HG02610 (cell line): ENCODE results near the gene TXNRD3.

ENCODE experiments used
- ATAC-seq: cut with Tn5 transposase; IDR thresholded peaks from one replicate; pipeline ENCODE4 v1.9.1; 2021; ENCODE audit warnings: mild to moderate bottlenecking, moderate library complexity; ENCODE audit not compliant: unreplicated experiment

The TXNRD3 gene

DNA sequence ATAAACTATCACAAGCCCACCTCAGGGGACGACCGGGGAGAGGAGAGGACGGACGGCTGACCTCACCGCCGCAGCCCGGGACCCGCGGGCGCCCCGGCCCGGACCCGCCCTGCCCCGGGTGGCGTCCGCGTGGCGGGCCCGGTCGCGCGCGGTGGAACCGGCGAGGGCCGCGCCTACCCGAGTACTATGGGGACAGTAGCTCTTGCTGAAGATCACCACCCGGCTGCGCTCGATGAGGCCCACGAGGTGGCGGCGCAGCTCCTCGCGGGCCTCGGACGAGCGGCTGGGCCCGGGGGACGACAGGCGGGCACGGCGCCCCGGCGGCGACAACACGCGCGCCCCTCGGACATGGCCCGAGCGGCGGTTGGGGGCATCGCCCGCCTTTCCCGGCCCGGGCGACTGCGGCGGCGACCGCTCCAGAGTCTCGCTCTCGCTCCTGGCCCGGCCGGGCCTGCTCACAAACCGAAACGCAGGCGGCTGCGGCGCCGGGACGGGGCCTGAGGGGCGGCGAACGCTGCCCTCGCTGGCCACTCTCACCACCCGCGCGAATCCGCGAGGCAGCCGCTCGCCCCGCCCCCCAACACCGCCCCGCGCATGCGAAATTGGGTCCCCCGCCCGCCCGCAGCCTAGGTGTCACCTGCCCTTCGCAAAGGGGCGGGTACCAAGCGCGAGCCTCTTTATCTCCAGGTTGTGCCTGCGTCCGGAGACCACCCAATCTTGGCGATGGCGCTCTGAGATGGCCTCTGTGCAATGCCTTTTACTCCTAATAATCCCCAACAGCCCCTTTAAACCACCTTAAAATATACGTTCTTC lies at the start of gene TXNRD3:
Gene TXNRD3 (minus strand): TSS at position 554 of the 813 bp plus-strand sequence.
- no peak for ATAC-seq

GRCh38 chr3:126703512-126704493 lies 48.9 kb upstream of the TXNRD3 start, which contains the start of gene CHCHD6:
TSS of gene CHCHD6 (plus strand) at chr3:126704240. CDS start at chr3:126704313, 73 bp downstream.
- peak; percentile 98 for ATAC-seq

- no peak for ATAC-seq
Observed at GRCh38 chr3:126699011-126699410, 44.1 kb upstream of the TXNRD3 start.

GRCh38 chr3:126696701-126697267 lies 41.9 kb upstream of the TXNRD3 start:
- no peak for ATAC-seq

- ATAC-seq: no peak
Observed at GRCh38 chr3:126693921-126694320, 39.0 kb upstream of the TXNRD3 start.

- no peak for ATAC-seq
Observed at GRCh38 chr3:126692858-126693257, 37.9 kb upstream of the TXNRD3 start.

GRCh38 chr3:126691765-126692164 lies 36.8 kb upstream of the TXNRD3 start:
- ATAC-seq: no peak

GRCh38 chr3:126685493-126685892 lies 30.6 kb upstream of the TXNRD3 start:
- no peak for ATAC-seq

- no peak for ATAC-seq
Observed at GRCh38 chr3:126685021-126685420, 30.1 kb upstream of the TXNRD3 start.

DNA sequence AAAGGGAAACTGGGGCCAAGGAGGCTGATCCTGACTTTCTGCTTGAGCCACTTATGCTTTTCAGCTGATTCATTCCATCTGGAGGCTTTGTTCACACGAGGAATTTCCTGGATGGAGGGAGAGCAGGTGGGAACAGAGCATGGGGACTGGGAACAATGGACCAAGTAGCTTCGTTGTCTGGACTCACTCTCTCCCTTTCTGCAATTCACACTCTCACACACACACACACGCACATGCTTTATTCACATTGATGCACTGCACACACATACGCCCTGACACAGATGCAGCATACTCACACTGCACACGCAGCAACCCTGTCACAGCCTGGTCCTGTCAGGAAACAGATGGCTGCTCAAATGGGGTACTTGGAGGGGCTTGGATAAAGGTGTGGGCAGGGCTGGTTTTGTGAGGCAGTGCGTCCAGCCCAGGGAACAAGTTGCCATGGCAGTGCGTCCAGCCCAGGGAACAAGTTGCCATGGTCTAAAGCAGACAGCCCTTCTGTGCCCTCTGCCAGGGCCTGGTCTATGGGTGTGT lies 29.4 kb upstream of the TXNRD3 start:
- ATAC-seq: no peak

GRCh38 chr3:126683069-126683468 lies 28.1 kb upstream of the TXNRD3 start:
- ATAC-seq: no peak

DNA sequence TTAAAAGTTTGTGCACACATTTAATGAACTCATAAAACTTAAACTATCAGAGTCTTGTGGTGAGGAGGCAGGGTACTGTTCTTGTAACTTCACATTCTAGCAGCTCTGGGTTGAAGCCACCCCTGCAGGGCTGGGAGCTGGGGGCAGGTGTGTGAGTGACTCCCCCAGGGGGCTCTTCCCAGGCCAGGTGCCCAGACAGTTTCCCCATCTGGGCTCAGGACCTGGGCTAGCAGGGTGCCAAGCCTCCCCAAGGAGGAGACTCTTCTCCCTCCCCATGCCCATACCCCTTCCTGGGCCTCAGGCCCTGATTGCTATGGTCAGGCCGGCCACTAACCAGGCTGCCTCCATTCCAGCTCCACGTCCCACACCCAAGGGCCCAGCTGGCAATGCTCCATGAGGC lies 27.1 kb upstream of the TXNRD3 start:
- ATAC-seq: no peak

DNA sequence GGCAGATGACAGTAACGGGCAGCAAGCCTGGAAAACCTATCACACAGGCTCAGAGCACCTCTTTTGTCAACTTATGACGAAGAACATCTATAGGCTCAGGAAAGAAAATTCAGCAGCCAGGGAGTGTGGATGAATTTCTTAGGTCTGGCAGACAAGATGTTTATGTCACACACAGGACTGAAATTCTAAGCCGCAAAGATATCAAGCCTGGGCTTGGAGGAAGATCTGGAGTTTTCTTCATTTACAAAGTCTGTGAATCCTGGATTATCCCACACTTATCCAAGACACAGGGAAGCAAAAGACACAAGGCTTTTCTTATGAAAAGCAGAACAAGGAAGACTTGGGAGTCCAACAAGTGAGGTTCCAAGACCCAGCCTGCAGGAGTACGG lies 25.7 kb upstream of the TXNRD3 start:
- ATAC-seq: no peak

- no peak for ATAC-seq
Observed at GRCh38 chr3:126679831-126680666, 25.1 kb upstream of the TXNRD3 start.

DNA sequence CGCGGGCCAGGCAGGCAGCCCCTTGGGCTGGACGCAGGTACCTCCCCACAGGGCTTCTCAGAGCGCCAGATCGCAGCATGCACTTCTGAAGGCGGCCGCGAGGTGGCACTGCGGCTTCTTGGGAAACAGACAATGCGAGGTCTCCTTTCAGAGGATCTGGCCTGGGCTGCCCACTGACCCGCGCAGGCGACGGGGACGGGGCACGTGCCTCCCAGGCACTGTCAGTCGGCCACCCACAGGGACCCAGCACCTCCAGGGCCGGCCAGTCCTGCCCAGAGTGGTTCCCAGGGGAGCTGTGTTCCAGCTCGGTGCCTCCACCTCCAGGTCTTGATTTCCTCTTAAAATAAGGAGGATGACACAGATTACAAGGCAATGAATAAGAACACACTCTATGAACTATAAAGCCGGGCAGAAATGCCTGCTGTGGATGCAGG lies 24.4 kb upstream of the TXNRD3 start:
- no peak for ATAC-seq

GRCh38 chr3:126678693-126679317 lies 23.9 kb upstream of the TXNRD3 start:
- no peak for ATAC-seq

GRCh38 chr3:126677862-126678503 lies 23.1 kb upstream of the TXNRD3 start:
- ATAC-seq: no peak

GRCh38 chr3:126676919-126677705 lies 22.2 kb upstream of the TXNRD3 start:
- no peak for ATAC-seq
